NT2/D1 (cell line): ENCODE data around the gene ALOX5AP.

Source experiments
- DNase-seq: peaks from one replicate; pipeline ENCODE4 v3.0.0-alpha.2; 2011; ENCODE audit warnings: low read depth, low spot score
- H3K27me3 ChIP-seq: 2 replicates; pipeline ENCODE4 v1.6.0; 2011; ENCODE audit warnings: mild to moderate bottlenecking; ENCODE audit not compliant: insufficient read length, insufficient read depth
- H3K36me3 ChIP-seq: 2 replicates; pipeline ENCODE4 v1.6.1; 2011; ENCODE audit warnings: mild to moderate bottlenecking, low read length, mixed read lengths; ENCODE audit not compliant: insufficient read depth, insufficient read length
- H3K4me1 ChIP-seq: 2 replicates; pipeline ENCODE4 v1.5.1; 2011; ENCODE audit not compliant: insufficient read depth, insufficient read length
- H3K4me3 ChIP-seq: 2 replicates; pipeline ENCODE4 v1.5.1; 2011; ENCODE audit warnings: low read depth; ENCODE audit not compliant: insufficient read length
- H3K9ac ChIP-seq: 2 replicates; pipeline ENCODE4 v1.6.0; 2011; ENCODE audit warnings: low read depth; ENCODE audit not compliant: insufficient read length
- H3K9me3 ChIP-seq: 2 replicates; pipeline ENCODE4 v1.5.1; 2011; ENCODE audit warnings: mild to moderate bottlenecking, low read length; ENCODE audit not compliant: insufficient read depth
- SUZ12 ChIP-seq: IDR thresholded peaks from 2 replicates; pipeline ENCODE4 v1.6.1; 2011; ENCODE audit not compliant: insufficient read length, insufficient read depth; ENCODE audit errors: extremely low read depth
- YY1 ChIP-seq: IDR thresholded peaks from 2 replicates; pipeline ENCODE4 v1.6.1; 2011; ENCODE audit not compliant: insufficient read length, insufficient read depth
- ZNF274 ChIP-seq: IDR thresholded peaks from 2 replicates; pipeline ENCODE4 v1.6.1; 2011; ENCODE audit warnings: mild to moderate bottlenecking, low read depth, low read length

ALOX5AP gene

DNA sequence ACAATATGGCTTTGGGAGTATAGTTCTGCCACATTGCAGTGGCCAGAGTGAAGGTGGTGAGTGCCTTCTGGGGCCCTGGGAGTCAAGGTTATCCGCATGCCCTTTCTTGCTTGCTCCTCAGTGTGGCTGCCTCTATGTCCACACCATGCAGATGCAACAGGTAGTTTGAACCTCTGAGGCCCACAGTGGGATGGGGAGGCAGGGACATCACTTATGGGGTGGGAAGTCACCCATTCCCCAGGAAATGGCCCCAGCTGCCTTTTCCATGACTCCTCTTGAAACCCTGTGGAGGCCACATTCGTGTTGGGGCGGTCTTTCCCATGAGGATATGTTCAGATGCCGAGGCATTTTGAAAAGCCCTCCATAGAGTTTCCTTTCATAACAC, 20.0 kb upstream of the ALOX5AP start:
- no peaks in the 10 kb centered on the region for H3K4me1 ChIP-seq
- no peaks in the 10 kb centered on the region for H3K36me3 ChIP-seq
- TF ChIP-seq YY1 (no peak), SUZ12 (no peak), ZNF274 (no peak)
- no peaks in the 10 kb centered on the region for H3K9me3 ChIP-seq
- no peak overlapping the region for H3K4me3 ChIP-seq
- H3K27me3 ChIP-seq: no peaks in the 10 kb centered on the region
- no peak for DNase-seq
- H3K9ac ChIP-seq: no peak overlapping the region

DNA sequence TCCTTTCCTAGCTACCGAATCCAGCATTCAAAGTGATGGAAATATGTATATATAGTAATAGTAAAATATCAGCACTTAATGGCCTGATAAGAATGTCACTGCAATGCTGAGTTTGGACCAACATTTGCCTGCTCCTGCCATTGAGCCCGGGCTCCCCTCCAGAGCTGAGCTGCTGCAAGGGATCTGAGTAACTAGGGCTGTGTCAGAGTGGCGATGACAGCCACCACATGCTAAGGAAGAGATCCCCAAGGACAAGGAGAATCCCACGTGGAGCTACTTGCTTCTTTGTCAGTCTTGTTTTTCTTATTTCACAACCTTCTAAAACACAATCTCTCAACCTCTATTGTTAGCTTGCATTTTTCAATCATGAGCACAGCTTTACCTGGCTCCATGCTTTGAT, 19.5 kb upstream of the ALOX5AP start:
- TF ChIP-seq ZNF274 (no peak), SUZ12 (no peak), YY1 (no peak)
- DNase-seq: no peak
- Histone ChIP-seq H3K27me3 (no peaks in the 10 kb centered on the region), H3K4me3 (no peak overlapping the region), H3K4me1 (no peaks in the 10 kb centered on the region), H3K9me3 (no peaks in the 10 kb centered on the region), H3K9ac (no peak overlapping the region), H3K36me3 (no peaks in the 10 kb centered on the region)

GRCh38 chr13:30718661-30719524, 16.4 kb upstream of the ALOX5AP start:
- no peak overlapping the region for H3K4me3 ChIP-seq
- H3K9me3 ChIP-seq: no peaks in the 10 kb centered on the region
- DNase-seq: no peak
- H3K9ac ChIP-seq: no peak overlapping the region
- no peaks in the 10 kb centered on the region for H3K27me3 ChIP-seq
- H3K36me3 ChIP-seq: no peaks in the 10 kb centered on the region
- no peaks in the 10 kb centered on the region for H3K4me1 ChIP-seq
- TF ChIP-seq ZNF274 (no peak), SUZ12 (no peak), YY1 (no peak)

DNA sequence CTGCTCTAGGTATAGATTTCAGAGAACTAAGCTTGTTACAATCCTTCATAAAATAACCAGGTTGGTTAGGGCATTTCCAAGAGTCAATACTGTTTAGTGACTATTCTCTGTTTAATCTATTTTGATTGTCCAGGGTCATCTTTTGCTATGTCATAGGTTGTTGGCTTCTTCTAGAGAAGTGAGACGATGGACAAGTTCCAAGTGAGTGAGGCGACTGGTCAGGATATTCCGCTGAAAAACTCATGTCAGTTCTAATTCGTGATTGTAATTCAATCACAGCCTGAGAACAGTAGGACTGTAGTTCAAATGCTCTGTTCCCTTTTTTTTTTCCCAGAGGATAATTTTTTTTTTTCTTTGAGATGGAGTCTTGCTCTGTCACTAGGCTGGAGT, 15.8 kb upstream of the ALOX5AP start:
- no peaks in the 10 kb centered on the region for H3K4me1 ChIP-seq

DNA sequence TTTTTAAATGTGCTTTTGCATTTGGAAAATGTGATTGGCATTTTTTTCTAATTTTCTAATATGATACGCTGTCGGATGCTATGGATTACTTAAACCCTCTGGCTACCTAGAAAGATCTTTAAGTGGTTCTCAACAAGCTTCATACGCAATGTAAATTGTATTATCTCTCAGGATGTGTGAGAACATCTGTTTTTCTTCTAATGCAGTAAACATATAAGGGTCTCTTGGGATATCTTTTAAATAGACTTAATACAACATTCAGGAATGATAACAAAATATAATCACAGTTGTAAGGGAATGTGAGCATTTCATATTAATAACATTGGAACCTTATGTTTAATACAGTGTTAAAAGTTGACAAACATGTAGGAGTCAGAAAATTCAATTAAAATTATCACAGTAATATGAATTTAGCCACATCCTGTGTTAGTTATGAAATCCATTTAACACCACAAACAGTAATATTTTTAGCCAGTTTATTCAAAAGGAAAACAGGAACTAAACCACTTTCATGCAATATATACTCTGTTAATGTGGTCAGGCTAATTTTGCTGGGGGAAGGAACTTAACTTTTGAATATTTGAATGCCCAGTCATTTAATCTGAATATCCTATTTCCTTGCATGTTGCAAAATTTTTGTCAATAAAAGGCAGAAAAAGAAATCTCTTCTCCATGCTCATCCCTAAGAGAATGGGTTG, 15.0 kb upstream of the ALOX5AP start:
- Histone ChIP-seq H3K4me3 (no peak overlapping the region), H3K9me3 (no peaks in the 10 kb centered on the region), H3K36me3 (no peaks in the 10 kb centered on the region), H3K4me1 (no peaks in the 10 kb centered on the region), H3K27me3 (no peaks in the 10 kb centered on the region), H3K9ac (no peak overlapping the region)
- TF ChIP-seq ZNF274: no peak
- no peak for TF ChIP-seq SUZ12
- no peak for TF ChIP-seq YY1
- no peak for DNase-seq

More for the DNA sequence above, 15.8 kb upstream of the ALOX5AP start:
- Histone ChIP-seq H3K36me3 (no peaks in the 10 kb centered on the region), H3K9me3 (no peaks in the 10 kb centered on the region), H3K4me3 (no peak overlapping the region), H3K27me3 (no peaks in the 10 kb centered on the region), H3K9ac (no peak overlapping the region)
- TF ChIP-seq ZNF274: no peak
- no peak for TF ChIP-seq YY1
- no peak for TF ChIP-seq SUZ12
- DNase-seq: no peak

DNA sequence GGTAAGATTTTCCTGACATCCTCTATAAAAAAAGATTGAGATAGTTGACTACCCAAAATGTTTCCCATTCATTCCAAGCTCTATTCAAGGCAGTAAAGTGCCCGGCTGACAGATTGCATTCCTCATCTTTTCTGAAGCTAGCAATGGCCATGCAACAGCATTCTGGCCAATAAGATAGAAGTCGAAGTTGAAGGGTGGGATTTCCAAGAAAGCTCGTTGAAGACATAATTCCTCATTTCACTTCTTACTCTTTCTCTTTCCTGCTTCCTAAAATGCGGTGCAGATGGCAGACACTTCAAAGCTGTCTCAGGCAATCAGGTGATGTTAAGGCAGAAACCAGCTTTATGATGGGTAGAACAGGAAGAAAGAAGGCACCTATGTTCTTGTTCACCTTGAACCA, 13.4 kb upstream of the ALOX5AP start:
- no peak for TF ChIP-seq YY1
- no peak for TF ChIP-seq SUZ12
- no peak for TF ChIP-seq ZNF274
- H3K9ac ChIP-seq: no peak overlapping the region
- H3K36me3 ChIP-seq: no peaks in the 10 kb centered on the region
- H3K4me3 ChIP-seq: no peak overlapping the region
- no peak for DNase-seq
- H3K9me3 ChIP-seq: no peaks in the 10 kb centered on the region
- no peaks in the 10 kb centered on the region for H3K27me3 ChIP-seq
- H3K4me1 ChIP-seq: no peaks in the 10 kb centered on the region

- H3K4me3 ChIP-seq: no peak overlapping the region
- no peak for TF ChIP-seq SUZ12
- no peak for TF ChIP-seq YY1
- no peak for TF ChIP-seq ZNF274
- no peaks in the 10 kb centered on the region for H3K4me1 ChIP-seq
- H3K9me3 ChIP-seq: no peaks in the 10 kb centered on the region
- DNase-seq: no peak
- H3K36me3 ChIP-seq: no peaks in the 10 kb centered on the region
- no peak overlapping the region for H3K9ac ChIP-seq
- H3K27me3 ChIP-seq: no peaks in the 10 kb centered on the region
These were observed 13.0 kb upstream of the ALOX5AP start for GRCh38 chr13:30722361-30722760.
